Karpas-422 (cell line): Measurements from ENCODE around the gene BICD1. TPM values are rescaled to one million over a fixed set of nuclear protein-coding genes. Genes with fewer than 3 reads are reported as not detected.

ENCODE experiments used
- DNase-seq: peaks from one replicate; pipeline ENCODE4 v3.0.0-alpha.2; 2015
- H2AFZ ChIP-seq: fragments of 200-600 bp; sonication (generic); 2 replicates; pipeline ENCODE4 v1.6.1; 2014; ENCODE audit warnings: antibody characterized with exemption, low read length, mixed read lengths
- H3K27ac ChIP-seq: fragments of 200-600 bp; sonication (generic); 2 replicates; pipeline ENCODE4 v1.5.1; 2014; ENCODE audit warnings: mild to moderate bottlenecking, low read length, moderate library complexity
- H3K27me3 ChIP-seq: fragments of 200-600 bp; sonication (generic); 2 replicates; pipeline ENCODE4 v1.6.1; 2014; ENCODE audit warnings: low read length, mixed read lengths
- H3K36me3 ChIP-seq: fragments of 200-600 bp; sonication (generic); 2 replicates; pipeline ENCODE4 v1.6.1; 2014; ENCODE audit warnings: low read length, mixed read lengths; ENCODE audit not compliant: insufficient read depth
- H3K4me1 ChIP-seq: fragments of 200-600 bp; sonication (generic); 2 replicates; pipeline ENCODE4 v1.6.1; 2014; ENCODE audit warnings: mild to moderate bottlenecking, low read length, mixed read lengths
- H3K4me2 ChIP-seq: fragments of 200-600 bp; sonication (generic); 2 replicates; pipeline ENCODE4 v1.6.1; 2014; ENCODE audit warnings: low read length, low read depth, mild to moderate bottlenecking; ENCODE audit not compliant: poor library complexity, severe bottlenecking
- H3K4me3 ChIP-seq: fragments of 200-600 bp; sonication (generic); 2 replicates; pipeline ENCODE4 v1.5.1; 2014; ENCODE audit warnings: mild to moderate bottlenecking, antibody characterized with exemption, low read length, mixed read lengths
- H3K79me2 ChIP-seq: fragments of 200-600 bp; sonication (generic); 2 replicates; pipeline ENCODE4 v1.6.1; 2014; ENCODE audit warnings: mild to moderate bottlenecking, low read length, mixed read lengths
- H3K9ac ChIP-seq: fragments of 200-600 bp; sonication (generic); 2 replicates; pipeline ENCODE4 v1.6.0; 2014; ENCODE audit warnings: low read length
- H3K9me2 ChIP-seq: fragments of 200-600 bp; sonication (generic), shearing (Covaris generic); replicated peaks from 2 replicates; pipeline ENCODE4 v1.6.0; 2014; ENCODE audit warnings: mild to moderate bottlenecking, low read length, moderate library complexity; ENCODE audit not compliant: insufficient read depth
- H3K9me3 ChIP-seq: fragments of 300-700, 200-600 bp; sonication (generic); 2 replicates; pipeline ENCODE4 v1.6.1; 2014; ENCODE audit warnings: low read length, mixed read lengths
- H4K20me1 ChIP-seq: fragments of 200-600 bp; sonication (generic); 2 replicates; pipeline ENCODE4 v1.6.1; 2014; ENCODE audit warnings: mild to moderate bottlenecking, antibody characterized with exemption, low read length, low read depth; ENCODE audit not compliant: insufficient read depth
- total RNA-seq: library from RNA; depleted of rRNA; stranded (reverse); fragments of >200 nt; shearing (Covaris generic); gene quantifications from 2 replicates; pipeline ENCODE4 v1.2.3, GENCODE V29; 2014; ENCODE audit warnings: low replicate concordance

Gene BICD1
- total RNA-seq, 1 experiment from 2014 or later = 55.7 TPM

DNA sequence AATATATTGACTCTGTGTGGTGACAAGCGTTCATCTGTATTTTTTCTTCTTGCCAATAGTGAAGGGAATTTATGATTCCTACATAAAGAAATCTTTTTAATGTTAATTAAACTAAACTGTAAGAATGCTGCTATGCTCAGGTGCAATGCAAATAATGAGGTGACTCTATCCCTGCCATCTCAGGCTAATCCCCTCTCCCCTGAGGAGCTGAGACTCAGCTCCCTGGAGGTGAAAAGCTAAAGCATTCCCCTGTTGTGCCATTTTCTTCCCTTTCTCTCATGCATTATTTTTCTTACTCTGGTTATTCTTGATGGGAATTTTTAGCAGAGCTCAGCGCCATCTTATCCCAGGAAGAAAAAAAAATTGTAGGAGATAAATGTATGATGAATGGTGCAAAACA lies 178.8 kb downstream of the BICD1 start:
- no peaks in the 10 kb centered on the region for H3K27me3 ChIP-seq
- H3K4me1 ChIP-seq = peaks cover 65% of the 10 kb centered on the region
- H3K36me3 ChIP-seq = 0 out of 2 replicates have a peak, but pooled peaks cover 3% of the 10 kb centered on the region
- H4K20me1 ChIP-seq = no peaks in the 10 kb centered on the region
- no peaks in the 10 kb centered on the region for H3K9me3 ChIP-seq
- peak overlapping the region; percentile 83 for H3K4me2 ChIP-seq
- peak overlapping the region; percentile 48 for H3K4me3 ChIP-seq
- H3K9ac ChIP-seq = peak overlapping the region; percentile 59
- peaks cover 74% of the 10 kb centered on the region for H3K79me2 ChIP-seq
- H3K27ac ChIP-seq = peak overlapping the region; percentile 95
- no peaks in the 10 kb centered on the region for H3K9me2 ChIP-seq
- H2AFZ ChIP-seq = no peak overlapping the region
- DNase-seq = peak; percentile 63

DNA sequence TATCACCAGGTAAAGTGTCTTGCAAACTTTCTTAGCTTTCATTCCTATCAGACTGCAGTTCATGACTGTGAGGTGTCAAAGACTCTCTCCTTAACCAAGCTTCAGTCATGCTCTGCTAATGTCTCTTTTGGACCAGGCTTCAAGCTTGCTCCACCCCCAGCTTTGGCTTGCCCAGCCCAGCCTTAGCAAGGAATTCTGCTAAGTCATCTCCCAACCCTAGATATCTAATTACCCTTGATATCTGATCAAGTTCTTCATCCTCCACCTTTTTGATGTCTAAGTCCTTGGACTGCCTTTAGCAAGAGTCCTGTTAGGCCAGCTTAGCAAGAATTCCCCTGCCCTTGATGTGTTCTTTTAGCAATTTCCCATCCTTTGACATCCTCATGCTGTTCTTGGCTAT lies 183.8 kb downstream of the BICD1 start:
- Histone ChIP-seq H3K4me1 (peaks cover 50% of the 10 kb centered on the region), H3K79me2 (peaks cover 68% of the 10 kb centered on the region), H3K27me3 (no peaks in the 10 kb centered on the region), H3K4me2 (peak overlapping the region; percentile 10), H4K20me1 (no peaks in the 10 kb centered on the region), H3K9me2 (no peaks in the 10 kb centered on the region), H3K36me3 (peaks cover 3% of the 10 kb centered on the region; the same call in 1 of the 2 replicates), H3K9ac (peak overlapping the region; percentile 13), H2AFZ (no peak overlapping the region), H3K27ac (peak overlapping the region; percentile 68), H3K4me3 (no peak overlapping the region), H3K9me3 (no peaks in the 10 kb centered on the region)
- no peak for DNase-seq

DNA sequence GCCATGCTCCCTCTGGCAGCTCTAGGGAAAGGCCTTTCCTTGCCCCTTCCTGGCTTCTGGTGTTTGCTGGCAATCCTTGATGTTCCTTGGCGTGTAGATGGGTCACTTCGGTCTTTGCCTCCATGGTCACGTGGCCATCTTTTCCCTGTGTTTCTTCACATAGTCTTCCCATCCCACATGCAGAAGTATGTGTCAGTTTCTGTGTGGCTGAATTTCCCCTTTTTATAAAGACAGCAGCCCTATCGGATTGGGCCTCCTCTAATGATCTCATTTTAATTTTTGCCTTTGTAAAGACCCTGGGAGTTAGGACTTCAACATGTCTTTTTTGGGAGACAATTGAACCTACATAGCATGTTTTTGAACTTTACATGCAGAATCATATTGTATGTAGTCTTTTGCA lies 185.5 kb downstream of the BICD1 start:
- peak overlapping the region; percentile 51 for H3K9ac ChIP-seq
- H4K20me1 ChIP-seq = no peaks in the 10 kb centered on the region
- H3K9me2 ChIP-seq = no peaks in the 10 kb centered on the region
- H3K27me3 ChIP-seq = no peaks in the 10 kb centered on the region
- H3K4me1 ChIP-seq = peaks cover 48% of the 10 kb centered on the region
- no peak overlapping the region for H2AFZ ChIP-seq
- H3K36me3 ChIP-seq = peaks cover 3% of the 10 kb centered on the region; the same call in 1 of the 2 replicates
- H3K4me3 ChIP-seq = peak overlapping the region; percentile 26; the same call in 1 of the 2 replicates
- DNase-seq = peak; percentile 72
- peak overlapping the region; percentile 51 for H3K4me2 ChIP-seq
- no peaks in the 10 kb centered on the region for H3K9me3 ChIP-seq
- peak overlapping the region; percentile 68 for H3K27ac ChIP-seq
- peaks cover 61% of the 10 kb centered on the region for H3K79me2 ChIP-seq

- H3K9ac ChIP-seq = no peak overlapping the region
- no peak overlapping the region for H2AFZ ChIP-seq
- H3K79me2 ChIP-seq = peaks cover 55% of the 10 kb centered on the region
- H3K4me2 ChIP-seq = no peak overlapping the region
- H3K27ac ChIP-seq = peak overlapping the region; percentile 20
- no peaks in the 10 kb centered on the region for H3K27me3 ChIP-seq
- H4K20me1 ChIP-seq = no peaks in the 10 kb centered on the region
- H3K9me2 ChIP-seq = no peaks in the 10 kb centered on the region
- H3K9me3 ChIP-seq = no peaks in the 10 kb centered on the region
- DNase-seq = no peak
- H3K36me3 ChIP-seq = no peaks in the 10 kb centered on the region; the same call in 1 of the 2 replicates
- H3K4me1 ChIP-seq = peaks cover 63% of the 10 kb centered on the region
- H3K4me3 ChIP-seq = no peak overlapping the region
Observed at GRCh38 chr12:32293808-32294419, 187.3 kb downstream of the BICD1 start.

DNA sequence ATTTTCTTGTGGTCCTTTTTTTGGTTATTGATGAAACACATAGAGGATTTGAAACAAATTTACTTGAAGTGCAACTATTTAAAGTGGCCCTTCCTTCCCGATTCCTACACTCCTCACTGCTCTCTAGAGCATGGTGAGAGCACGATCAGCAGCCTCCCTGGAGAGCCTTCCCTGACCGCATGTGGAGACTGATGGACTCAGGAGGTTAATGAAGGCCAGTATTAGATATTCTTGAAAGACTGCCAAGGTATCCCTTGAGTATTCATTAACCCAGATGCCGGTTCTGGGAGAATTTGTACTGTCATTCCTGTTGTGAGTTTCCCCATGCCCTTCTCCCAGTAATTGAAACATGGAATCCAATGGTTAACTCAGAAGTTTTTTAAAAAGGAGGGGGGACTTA lies 189.9 kb downstream of the BICD1 start:
- Histone ChIP-seq H3K36me3 (no peaks in the 10 kb centered on the region; the same call in 1 of the 2 replicates), H3K9ac (no peak overlapping the region), H3K4me2 (no peak overlapping the region), H3K79me2 (peaks cover 50% of the 10 kb centered on the region), H4K20me1 (no peaks in the 10 kb centered on the region), H2AFZ (no peak overlapping the region), H3K9me2 (no peaks in the 10 kb centered on the region), H3K27me3 (no peaks in the 10 kb centered on the region), H3K27ac (peak overlapping the region; percentile 55), H3K9me3 (no peaks in the 10 kb centered on the region), H3K4me3 (no peak overlapping the region), H3K4me1 (peaks cover 68% of the 10 kb centered on the region)
- no peak for DNase-seq

- no peaks in the 10 kb centered on the region; the same call in 1 of the 2 replicates for H3K36me3 ChIP-seq
- peak overlapping the region; percentile 83 for H3K27ac ChIP-seq
- peak overlapping the region; percentile 51 for H3K4me2 ChIP-seq
- peaks cover 64% of the 10 kb centered on the region for H3K4me1 ChIP-seq
- no peak overlapping the region for H3K4me3 ChIP-seq
- peak overlapping the region; percentile 40; the same call in 1 of the 2 replicates for H3K9ac ChIP-seq
- no peaks in the 10 kb centered on the region for H3K9me2 ChIP-seq
- no peaks in the 10 kb centered on the region for H4K20me1 ChIP-seq
- peak; percentile 74 for DNase-seq
- H2AFZ ChIP-seq = no peak overlapping the region
- H3K9me3 ChIP-seq = no peaks in the 10 kb centered on the region
- H3K79me2 ChIP-seq = peaks cover 52% of the 10 kb centered on the region
- H3K27me3 ChIP-seq = no peaks in the 10 kb centered on the region
Observed at GRCh38 chr12:32298917-32299316, 192.3 kb downstream of the BICD1 start.

DNA sequence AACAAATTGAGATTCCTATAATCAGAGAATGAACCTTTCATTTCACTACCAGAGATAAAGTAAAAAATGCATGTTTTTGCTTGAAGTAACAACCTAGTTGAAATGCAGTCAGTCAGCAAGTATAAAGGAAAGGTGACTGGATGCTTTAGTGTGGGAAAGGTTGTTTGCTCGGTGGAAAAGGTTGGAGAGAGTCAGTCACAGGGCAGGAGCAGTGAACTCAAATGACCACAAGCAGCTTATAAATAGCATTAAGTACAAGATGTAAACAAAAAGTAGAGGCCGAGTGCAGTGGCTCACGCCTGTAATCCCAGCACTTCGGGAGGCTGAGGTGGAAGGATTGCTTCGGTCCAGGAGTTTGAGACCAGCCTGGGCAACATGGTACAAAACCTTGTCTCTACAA lies 194.6 kb downstream of the BICD1 start:
- peak overlapping the region; percentile 36 for H3K9ac ChIP-seq
- peak overlapping the region; percentile 83 for H3K27ac ChIP-seq
- DNase-seq = no peak
- H3K4me1 ChIP-seq = peaks cover 59% of the 10 kb centered on the region
- no peaks in the 10 kb centered on the region for H4K20me1 ChIP-seq
- 0 out of 2 replicates have a peak overlapping the region, but pooled peaks have one; percentile 1 for H3K4me3 ChIP-seq
- H3K9me2 ChIP-seq = no peaks in the 10 kb centered on the region
- H3K27me3 ChIP-seq = no peaks in the 10 kb centered on the region
- H3K36me3 ChIP-seq = peaks cover 7% of the 10 kb centered on the region; the same call in 1 of the 2 replicates
- no peaks in the 10 kb centered on the region for H3K9me3 ChIP-seq
- no peak overlapping the region for H2AFZ ChIP-seq
- peak overlapping the region; percentile 69 for H3K4me2 ChIP-seq
- H3K79me2 ChIP-seq = peaks cover 54% of the 10 kb centered on the region

DNA sequence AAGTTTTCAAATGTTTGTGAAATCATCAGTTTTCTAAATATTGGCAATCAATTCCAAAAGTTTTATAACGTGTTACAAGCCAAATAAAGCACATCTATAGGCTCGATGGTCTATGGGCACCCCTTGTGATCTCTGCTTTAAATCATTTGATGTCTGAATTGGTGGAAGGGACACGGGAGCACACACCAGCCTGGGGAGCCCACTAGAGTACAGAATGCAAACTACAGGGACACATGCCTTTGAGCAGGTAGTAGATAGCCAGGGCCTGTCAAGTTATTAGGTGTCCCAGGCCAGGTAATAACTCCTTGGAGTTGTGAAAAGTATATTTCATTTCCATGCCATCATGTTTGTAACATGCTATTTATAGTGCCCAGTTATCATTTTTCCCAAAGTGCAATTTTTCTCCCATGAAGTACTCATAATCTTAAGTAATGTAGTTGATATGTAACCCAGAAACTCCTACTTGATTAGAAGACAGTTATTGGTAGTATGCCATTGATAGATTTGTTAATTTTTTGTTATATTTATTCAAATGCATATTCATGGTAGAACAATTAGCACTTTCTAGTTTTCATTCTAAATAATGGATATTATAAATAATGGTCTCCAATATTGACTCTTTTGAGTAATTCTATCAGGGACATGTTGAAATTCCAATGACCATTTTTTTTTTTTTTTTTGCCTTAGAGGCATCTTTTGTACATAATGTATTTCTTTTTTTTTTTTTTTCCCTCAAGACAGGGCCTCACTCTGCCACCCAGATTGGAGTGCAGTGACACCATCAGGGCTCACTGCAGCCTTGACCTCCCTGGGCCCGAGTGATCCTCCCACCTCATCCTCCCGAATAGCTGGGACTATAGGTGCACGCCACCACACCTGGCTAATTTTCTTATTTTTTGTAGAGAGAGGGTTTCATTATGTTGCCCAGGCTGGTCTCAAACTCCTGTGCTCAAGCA lies 195.8 kb downstream of the BICD1 start:
- Histone ChIP-seq H3K9me3 (no peaks in the 10 kb centered on the region), H2AFZ (no peak overlapping the region), H3K27ac (peak overlapping the region; percentile 83), H3K4me2 (peak overlapping the region; percentile 69), H3K9ac (peak overlapping the region; percentile 47; the same call in 1 of the 2 replicates), H3K27me3 (no peaks in the 10 kb centered on the region), H3K36me3 (peaks cover 7% of the 10 kb centered on the region; the same call in 1 of the 2 replicates), H3K79me2 (peaks cover 52% of the 10 kb centered on the region), H3K4me1 (peaks cover 46% of the 10 kb centered on the region), H3K9me2 (no peaks in the 10 kb centered on the region), H4K20me1 (no peaks in the 10 kb centered on the region), H3K4me3 (no peak overlapping the region)
- DNase-seq = peak; percentile 91
